Aorta (tissue), 5 donors: Measurements from ENCODE around the gene KCTD17. TPM values are rescaled to one million over a fixed set of nuclear protein-coding genes. Genes with fewer than 3 reads are reported as not detected.
A peak's percentile ranks its signal among the peaks of the same experiment; 100 is the strongest.

ENCODE experiments used
- ATAC-seq: fragments of 200-7000 bp; cut with Tn5 transposase; one replicate; pipeline ENCODE4 v1.9.1; 2022; ENCODE audit warnings: moderate library complexity; ENCODE audit not compliant: low FRiP score
- DNase-seq, 2 donors: peaks; one replicate each; pipeline ENCODE4 v3.0.0-alpha.2; 2020
- H3K27ac ChIP-seq, 2 donors: one replicate each; pipeline ENCODE4 v1.5.1; 2013; ENCODE audit warnings: low read length in 2 of 2, mild to moderate bottlenecking in 2 of 2, moderate library complexity in 2 of 2, control low read depth in 1 of 2, inconsistent platforms in 1 of 2, low read depth in 1 of 2
- H3K27me3 ChIP-seq, 2 donors: one replicate each; pipeline ENCODE4 v1.6.1; 2013; ENCODE audit warnings: control low read depth in 1 of 2, low read length in 1 of 2, mild to moderate bottlenecking in 1 of 2, moderate library complexity in 1 of 2; ENCODE audit not compliant: insufficient read depth in 2 of 2, control insufficient read depth in 1 of 2
- H3K36me3 ChIP-seq, 2 donors: one replicate each; pipeline ENCODE4 v1.6.1; 2013; ENCODE audit warnings: control low read depth in 1 of 2, low read length in 1 of 2, mild to moderate bottlenecking in 1 of 2; ENCODE audit not compliant: insufficient read depth in 2 of 2, control insufficient read depth in 1 of 2
- H3K4me1 ChIP-seq, 2 donors: one replicate each; pipeline ENCODE4 v1.6.1; 2013; ENCODE audit warnings: low read length in 2 of 2, control low read depth in 1 of 2, mild to moderate bottlenecking in 1 of 2, moderate library complexity in 1 of 2; ENCODE audit not compliant: insufficient read depth in 2 of 2, control insufficient read depth in 1 of 2
- H3K4me3 ChIP-seq, 2 donors: one replicate each; pipeline ENCODE4 v1.5.1; 2013; ENCODE audit warnings: low read length in 2 of 2, control low read depth in 1 of 2, mild to moderate bottlenecking in 1 of 2
- H3K9me3 ChIP-seq: one replicate; pipeline ENCODE4 v1.6.1; 2013; ENCODE audit warnings: mild to moderate bottlenecking, low read length; ENCODE audit not compliant: control insufficient read depth
- WGBS, 2 donors: extraction: QIAGEN DNeasy Blood & Tissue Kit; methylation state at CpG; one replicate each; pipeline ENCODE4 v1.1.7; 2013; 5-methylcytosine and 5-hydroxymethylcytosine counted together
- intact Hi-C, 2 donors: fragments of 100-400 bp; cut with DNase I; formaldehyde crosslinking; loops; one replicate each; pipeline versions ENCODE4 v1.14.2 to v1.15.0; 2022
- polyA plus RNA-seq, 2 donors: library from polyadenylated mRNA; stranded (reverse); fragments of 200-250 nt; gene quantifications; one replicate each; pipeline ENCODE4 v1.2.3, GENCODE V29; 2013
- total RNA-seq, 2 donors: library from RNA; stranded (reverse); fragmentation: NEBNext Ultra II Directional; extraction: Animal tissue kit (Norgen Biotek cat#: 25700); gene quantifications; one replicate each; pipeline ENCODE4 v1.2.1, GENCODE V29; 2021
- donor health status: healthy with polysubstance abuse.
- donor health status: Bipolar disorder and iron deficiency.
- donor health status: DM: no; HTN: no; CAD: no.
- donor health status: DM: no; HTN: no; CAD: no.
- donor health status: DM: yes; HTN: yes; CAD: no.

Gene KCTD17
- total and polyA plus RNA-seq, 4 donors, result 15.2 to 27.5 (median 20.7) TPM

- no peaks in the 10 kb centered on the region for H3K4me1 ChIP-seq
- no peak overlapping the region for H3K4me3 ChIP-seq
- ATAC-seq (no peak), DNase-seq (no peak)
- intact Hi-C loops, result no loop called here
- 83 to 86% methylated on average over 9 of the region's 9 CpGs for WGBS, 2 donors
- no peaks in the 10 kb centered on the region for H3K27me3 ChIP-seq
- H3K27ac ChIP-seq, result no peak overlapping the region
- H3K36me3 ChIP-seq, result no peaks in the 10 kb centered on the region
- no peaks in the 10 kb centered on the region for H3K9me3 ChIP-seq
These were observed 6.6 kb upstream of the KCTD17 start for GRCh38 chr22:37044634-37045625.

GRCh38 chr22:37045958-37046357 is 5.6 kb upstream of the KCTD17 start:
- no peaks in the 10 kb centered on the region for H3K9me3 ChIP-seq
- ATAC-seq (no peak), DNase-seq (no peak)
- intact Hi-C loops, result no loop called here
- H3K4me3 ChIP-seq, result no peak overlapping the region
- no peaks in the 10 kb centered on the region for H3K4me1 ChIP-seq
- no peak overlapping the region for H3K27ac ChIP-seq
- H3K27me3 ChIP-seq, result no peaks in the 10 kb centered on the region
- no peaks in the 10 kb centered on the region for H3K36me3 ChIP-seq
- WGBS, 2 donors, result 45 to 47% methylated on average over 4 of the region's 4 CpGs

GRCh38 chr22:37046589-37046988 is 5.0 kb upstream of the KCTD17 start:
- intact Hi-C loops, result no loop called here
- ATAC-seq, result no peak
- Histone ChIP-seq H3K4me3 (no peak overlapping the region), H3K4me1 (no peaks in the 10 kb centered on the region), H3K27me3 (no peaks in the 10 kb centered on the region), H3K9me3 (no peaks in the 10 kb centered on the region), H3K36me3 (no peaks in the 10 kb centered on the region), H3K27ac (no peak overlapping the region)
- DNase-seq, result no peak
- 86 to 89% methylated on average over 6 of the region's 6 CpGs for WGBS, 2 donors

GRCh38 chr22:37047006-37047405 is 4.5 kb upstream of the KCTD17 start:
- H3K27ac ChIP-seq, result no peak overlapping the region
- WGBS, 2 donors, result 83 to 88% methylated on average over 7 of the region's 7 CpGs
- no peaks in the 10 kb centered on the region for H3K4me1 ChIP-seq
- no peaks in the 10 kb centered on the region for H3K9me3 ChIP-seq
- ATAC-seq, result no peak
- no peaks in the 10 kb centered on the region for H3K27me3 ChIP-seq
- no peaks in the 10 kb centered on the region for H3K36me3 ChIP-seq
- intact Hi-C loops, result no loop called here
- DNase-seq, result no peak
- H3K4me3 ChIP-seq, result no peak overlapping the region

- H3K9me3 ChIP-seq, result no peaks in the 10 kb centered on the region
- no peaks in the 10 kb centered on the region for H3K36me3 ChIP-seq
- H3K4me1 ChIP-seq, result no peaks in the 10 kb centered on the region
- ATAC-seq, result no peak
- no peak overlapping the region for H3K27ac ChIP-seq
- intact Hi-C loops, result no loop called here
- WGBS, 2 donors, result 83 to 85% methylated on average over 6 of the region's 6 CpGs
- H3K4me3 ChIP-seq, result no peak overlapping the region
- DNase-seq, result no peak
- H3K27me3 ChIP-seq, result no peaks in the 10 kb centered on the region
These were observed 3.4 kb upstream of the KCTD17 start for GRCh38 chr22:37048133-37048532.

GRCh38 chr22:37049224-37049623 is 2.3 kb upstream of the KCTD17 start:
- intact Hi-C loops, result no loop called here
- 86 to 87% methylated on average over 2 of the region's 2 CpGs for WGBS, 2 donors
- Histone ChIP-seq H3K36me3 (peaks cover 0 to 2% of the 10 kb centered on the region in 2 donors), H3K9me3 (no peaks in the 10 kb centered on the region), H3K27ac (no peak overlapping the region), H3K4me1 (no peaks in the 10 kb centered on the region), H3K4me3 (no peak overlapping the region), H3K27me3 (no peaks in the 10 kb centered on the region)
- DNase-seq, result no peak
- ATAC-seq, result no peak

- Histone ChIP-seq H3K27ac (no peak overlapping the region), H3K4me3 (no peak overlapping the region), H3K27me3 (no peaks in the 10 kb centered on the region), H3K4me1 (no peaks in the 10 kb centered on the region), H3K36me3 (peaks cover 0 to 2% of the 10 kb centered on the region in 2 donors), H3K9me3 (no peaks in the 10 kb centered on the region)
- 71 to 74% methylated on average over 6 of the region's 6 CpGs for WGBS, 2 donors
- no peak for DNase-seq
- intact Hi-C loops, result no loop called here
- ATAC-seq, result no peak
These were observed 629 bp upstream of the KCTD17 start for GRCh38 chr22:37050913-37051312.

GRCh38 chr22:37052386-37053309 is 1.1 kb downstream of the KCTD17 start:
- Histone ChIP-seq H3K27me3 (no peaks in the 10 kb centered on the region), H3K27ac (no peak overlapping the region), H3K4me1 (no peaks in the 10 kb centered on the region), H3K4me3 (peak overlapping the region in 1 of 2 donors; percentile 74), H3K36me3 (peaks cover 0 to 5% of the 10 kb centered on the region in 2 donors), H3K9me3 (no peaks in the 10 kb centered on the region)
- ATAC-seq (no peak), DNase-seq (no peak)
- intact Hi-C loops, result no loop called here
- 72 to 75% methylated on average over 25 of the region's 25 CpGs for WGBS, 2 donors
